ENCODE results near the gene ZNF22.
A peak's percentile ranks its signal among the peaks of the same experiment; 100 is the strongest.

ZNF22 gene

DNA sequence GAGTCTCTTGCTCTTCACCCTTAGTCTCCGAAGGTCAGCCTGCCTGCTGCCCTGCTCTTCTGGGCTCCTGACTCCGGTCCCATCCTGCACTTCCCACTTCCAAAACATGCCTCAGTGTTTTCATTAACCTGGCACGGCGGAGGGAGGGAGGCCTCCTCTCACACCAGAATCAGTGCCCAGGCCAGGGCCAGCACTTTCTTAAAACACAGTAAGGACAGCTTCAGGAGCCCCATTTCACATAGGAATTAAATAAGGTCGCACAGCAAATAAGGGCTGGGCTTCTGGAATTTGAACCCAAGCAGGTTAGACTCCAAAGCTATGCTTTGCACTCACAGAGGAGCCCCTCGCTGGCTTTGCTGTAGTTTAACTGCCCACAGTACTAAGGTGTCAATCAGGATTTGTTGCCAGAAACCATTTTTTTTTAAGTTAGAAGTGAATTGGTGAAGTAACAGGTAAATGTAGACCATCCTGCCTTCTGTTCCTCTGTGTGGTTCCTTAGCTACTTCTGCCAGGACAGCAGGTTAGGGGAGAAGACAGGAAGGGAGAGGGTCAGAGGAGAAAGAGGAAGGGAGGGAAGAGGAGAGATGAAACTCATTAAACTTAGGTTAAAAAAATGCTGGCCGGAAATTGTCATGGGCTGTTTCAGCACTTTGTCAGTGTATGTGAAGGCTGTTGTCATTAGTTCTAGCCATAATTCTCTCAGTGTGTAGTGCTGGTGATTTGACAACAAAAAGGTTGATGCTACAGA, 40.1 kb upstream of the ZNF22 start:
- Mint-ChIP-seq H3K27me3 (no peaks in the 10 kb centered on the region), H3K27ac (no peak overlapping the region), H3K9me3 (peaks cover 2% of the 10 kb centered on the region), H3K4me3 (peak overlapping the region; percentile 84), H3K4me1 (peaks cover 40% of the 10 kb centered on the region), H3K36me3 (peaks cover 16% of the 10 kb centered on the region)
- ATAC-seq (ENCODE audit: low read depth), result no peak
- no peak for DNase-seq (ENCODE audit: low spot score in 2 of 2)

DNA sequence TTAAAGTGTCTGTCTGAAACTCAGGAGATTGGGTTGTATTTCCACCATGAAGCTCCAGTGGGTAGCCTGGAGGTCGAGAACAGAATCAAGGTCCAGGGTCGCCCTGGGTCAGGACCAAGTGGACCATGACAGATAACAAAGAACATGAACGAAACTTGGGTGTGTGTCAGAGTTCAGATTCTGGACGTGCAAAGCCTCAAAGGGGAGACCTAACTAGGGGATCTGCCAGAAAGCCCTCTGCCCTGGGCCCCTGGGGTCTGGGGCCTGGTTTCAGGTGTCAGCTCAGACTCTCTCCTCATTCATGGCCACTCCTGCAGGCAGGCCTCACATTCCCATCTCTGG, 39.5 kb upstream of the ZNF22 start:
- Mint-ChIP-seq H3K36me3 (peaks cover 11% of the 10 kb centered on the region), H3K27ac (no peak overlapping the region)

DNA sequence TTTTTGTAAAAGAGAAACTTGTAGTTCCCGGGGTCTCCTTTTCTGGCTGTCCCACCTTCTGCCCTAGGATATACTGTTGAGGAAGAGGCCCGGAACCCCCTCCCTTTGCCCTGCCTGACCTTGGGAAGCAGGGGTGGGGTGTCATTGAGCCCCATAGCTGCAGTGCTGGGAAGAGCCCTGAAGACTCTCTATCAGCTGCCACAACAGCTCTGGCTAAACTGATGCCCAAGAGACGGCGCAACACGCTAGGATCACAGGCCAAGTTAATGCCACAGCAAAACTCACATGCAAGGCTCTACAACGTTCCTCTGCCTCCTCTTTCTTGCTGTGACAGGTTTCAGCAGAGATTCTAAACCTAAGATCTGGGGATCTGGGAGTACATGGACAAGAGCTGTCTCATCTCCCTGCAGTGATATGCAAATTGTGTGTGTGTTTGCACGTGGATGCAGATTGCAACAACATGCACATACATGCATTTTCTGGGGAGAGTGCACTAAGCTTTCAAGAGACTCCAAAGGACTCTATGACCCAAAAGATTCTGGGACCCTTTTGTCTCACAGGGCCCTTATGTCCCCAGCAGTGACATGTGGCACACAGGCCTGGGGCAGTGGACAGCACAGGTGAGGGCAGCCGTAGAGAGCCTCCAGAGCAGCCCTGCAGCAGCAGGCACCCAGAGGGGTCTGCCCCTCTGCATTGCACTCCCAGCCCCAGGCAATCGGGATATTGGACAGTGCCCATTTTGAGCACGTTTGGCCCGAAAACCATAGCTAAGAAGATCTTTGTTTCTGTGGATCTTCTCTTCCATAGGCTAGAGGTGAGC, 38.6 kb upstream of the ZNF22 start:
- no peak for DNase-seq (ENCODE audit: low spot score in 2 of 2)
- Mint-ChIP-seq H3K4me3 (peak overlapping the region; percentile 57), H3K27me3 (no peaks in the 10 kb centered on the region), H3K9me3 (peaks cover 2% of the 10 kb centered on the region), H3K4me1 (peaks cover 45% of the 10 kb centered on the region), H3K36me3 (peaks cover 3% of the 10 kb centered on the region), H3K27ac (no peak overlapping the region)
- no peak for ATAC-seq (ENCODE audit: low read depth)

More for the DNA sequence above, 39.5 kb upstream of the ZNF22 start:
- Mint-ChIP-seq H3K4me1 (peaks cover 44% of the 10 kb centered on the region), H3K9me3 (peaks cover 2% of the 10 kb centered on the region), H3K4me3 (no peak overlapping the region), H3K27me3 (no peaks in the 10 kb centered on the region)
- DNase-seq (ENCODE audit: low spot score in 2 of 2) (no peak), ATAC-seq (ENCODE audit: low read depth) (no peak)

DNA sequence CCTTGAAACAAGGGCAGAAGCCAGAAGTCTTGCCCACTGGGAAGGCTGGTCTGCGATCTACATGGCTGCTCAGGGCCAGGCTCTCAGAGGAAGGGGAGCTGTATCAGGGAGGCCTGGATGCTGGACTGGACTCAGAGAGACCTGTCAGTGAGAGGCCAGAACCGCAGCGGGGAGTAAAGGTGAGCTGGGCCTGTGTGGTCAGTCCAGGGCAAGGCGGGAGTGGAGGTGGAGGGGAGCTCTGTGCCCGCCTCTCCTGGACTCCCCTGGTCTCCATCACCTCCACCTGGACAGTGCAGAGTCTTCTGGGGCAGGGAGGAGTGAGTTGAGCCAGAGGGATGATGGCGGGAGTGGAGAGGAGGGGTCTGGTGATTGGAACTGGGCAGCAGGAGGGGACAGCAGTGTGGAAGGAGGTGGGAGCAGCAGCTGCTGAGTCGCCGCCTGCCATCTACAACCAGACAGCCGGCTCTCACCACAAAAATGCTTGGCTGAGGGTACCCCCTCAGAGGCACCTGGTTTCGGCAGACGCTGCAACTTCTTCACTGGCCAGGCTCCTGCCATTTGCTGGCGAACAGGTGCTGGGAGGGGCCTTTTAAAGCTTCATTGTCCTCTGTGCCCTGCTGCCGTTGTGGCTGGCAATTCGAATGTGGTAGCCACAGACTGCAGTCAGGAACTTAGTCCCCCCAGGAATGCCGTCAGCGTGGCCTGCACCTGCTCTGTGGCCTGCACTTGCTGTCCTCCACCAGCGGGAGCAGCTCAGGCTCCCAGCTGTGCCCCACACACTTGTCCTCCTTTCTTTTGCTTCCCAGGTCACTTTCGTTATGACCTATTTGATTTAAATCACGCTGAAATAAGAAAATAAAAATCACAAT, 37.6 kb upstream of the ZNF22 start:
- no peaks in the 10 kb centered on the region for H3K36me3 Mint-ChIP-seq
- no peaks in the 10 kb centered on the region for H3K9me3 Mint-ChIP-seq
- H3K27me3 Mint-ChIP-seq, result no peaks in the 10 kb centered on the region
- peak overlapping the region; percentile 57 for H3K4me3 Mint-ChIP-seq
- no peak for DNase-seq (ENCODE audit: low spot score in 2 of 2)
- H3K4me1 Mint-ChIP-seq, result peaks cover 45% of the 10 kb centered on the region
- ATAC-seq (ENCODE audit: low read depth), result peak; percentile 27
- peak overlapping the region; percentile 50 for H3K27ac Mint-ChIP-seq

DNA sequence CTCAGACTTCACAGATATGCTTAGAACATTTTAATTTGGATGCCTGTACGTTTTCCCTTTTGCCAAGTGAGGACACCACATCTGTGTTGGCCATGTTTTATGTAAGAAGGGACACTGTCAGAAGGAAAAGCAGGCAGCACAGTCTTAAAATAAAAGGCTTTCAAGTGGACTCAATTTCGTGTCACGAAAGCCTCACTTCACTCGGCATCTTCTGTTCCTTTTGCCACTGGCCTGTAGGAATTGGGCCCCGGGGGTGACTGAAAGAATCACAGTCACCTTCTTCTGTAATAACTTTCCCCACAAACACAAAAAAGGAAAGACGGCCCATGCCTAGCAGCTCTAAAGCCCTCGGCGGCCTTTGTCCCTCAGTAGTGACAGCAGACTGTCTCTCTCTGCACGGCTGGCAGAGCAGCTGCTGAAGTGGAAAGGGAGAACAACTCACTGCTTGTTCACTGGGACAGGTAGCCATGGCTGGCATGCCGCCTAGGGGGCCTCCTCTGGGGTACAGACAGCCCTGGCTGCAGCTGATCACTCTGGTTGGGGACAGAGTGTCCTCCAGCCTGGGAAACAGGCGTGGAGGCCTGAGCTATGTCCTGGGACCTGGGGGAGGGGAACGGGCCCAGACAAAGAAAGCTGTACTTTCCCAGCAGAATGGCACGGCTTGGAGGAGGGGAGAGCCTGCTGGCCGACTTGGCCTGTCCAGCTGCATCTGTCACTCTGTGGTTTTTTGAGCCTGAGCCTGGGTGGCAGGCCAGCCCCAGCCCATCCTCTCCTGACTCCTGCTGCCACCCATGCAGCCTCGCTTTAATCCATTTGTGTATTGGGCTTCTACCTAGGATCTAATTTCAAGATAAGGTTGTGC, 36.7 kb upstream of the ZNF22 start:
- no peaks in the 10 kb centered on the region for H3K27me3 Mint-ChIP-seq
- DNase-seq (ENCODE audit: low spot score in 2 of 2) (no peak), ATAC-seq (ENCODE audit: low read depth) (no peak)
- no peaks in the 10 kb centered on the region for H3K36me3 Mint-ChIP-seq
- H3K4me1 Mint-ChIP-seq, result peaks cover 52% of the 10 kb centered on the region
- no peaks in the 10 kb centered on the region for H3K9me3 Mint-ChIP-seq
- peak overlapping the region; percentile 50 for H3K27ac Mint-ChIP-seq
- H3K4me3 Mint-ChIP-seq, result peak overlapping the region; percentile 57

DNA sequence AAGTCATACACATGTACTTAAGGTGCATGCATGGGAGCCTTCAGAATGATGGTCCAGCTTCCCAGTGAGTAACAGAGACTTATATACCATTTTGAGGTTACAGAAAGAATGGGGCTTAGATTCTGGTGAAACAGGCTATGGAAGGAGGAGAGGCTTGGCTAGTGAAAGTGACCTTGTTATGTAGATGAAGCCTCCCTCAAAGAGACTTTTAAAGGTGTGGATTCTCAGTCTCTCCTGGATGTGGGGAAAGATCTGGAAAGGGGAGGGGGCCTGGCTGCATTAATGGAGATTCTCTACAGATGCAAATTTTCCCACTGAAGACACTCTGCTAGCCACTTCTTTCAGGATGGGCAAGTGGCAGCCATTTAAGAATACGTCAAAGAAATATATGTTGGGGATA, 35.6 kb upstream of the ZNF22 start:
- Mint-ChIP-seq H3K27me3 (no peaks in the 10 kb centered on the region), H3K9me3 (no peaks in the 10 kb centered on the region), H3K4me1 (peaks cover 54% of the 10 kb centered on the region), H3K27ac (no peak overlapping the region), H3K4me3 (no peak overlapping the region), H3K36me3 (no peaks in the 10 kb centered on the region)
- DNase-seq (ENCODE audit: low spot score in 2 of 2), result no peak
- ATAC-seq (ENCODE audit: low read depth), result no peak

DNA sequence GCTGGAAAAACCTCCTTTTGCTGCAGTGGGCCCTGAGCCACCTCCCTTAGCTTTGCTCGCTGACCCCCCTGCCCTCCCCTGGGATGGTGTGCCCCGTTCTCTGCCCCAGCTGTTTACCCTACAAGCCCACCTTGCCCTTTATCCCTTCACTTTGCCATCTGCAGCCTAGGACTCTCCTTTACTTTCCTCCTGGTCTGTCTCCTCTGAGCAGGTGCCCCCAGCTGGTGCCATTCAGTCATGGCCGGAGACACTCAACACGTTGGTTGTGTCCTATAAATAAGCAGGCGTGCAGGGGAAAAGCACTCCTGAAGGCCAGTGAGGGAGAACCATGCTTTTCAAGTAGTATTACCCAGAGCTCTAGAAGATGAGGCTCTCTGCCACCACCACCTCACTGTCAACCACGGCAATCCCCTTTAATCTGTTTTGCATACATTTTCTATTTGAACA, 35.0 kb upstream of the ZNF22 start:
- H3K4me3 Mint-ChIP-seq, result peak overlapping the region; percentile 32
- no peaks in the 10 kb centered on the region for H3K27me3 Mint-ChIP-seq
- H3K9me3 Mint-ChIP-seq, result no peaks in the 10 kb centered on the region
- H3K36me3 Mint-ChIP-seq, result no peaks in the 10 kb centered on the region
- H3K4me1 Mint-ChIP-seq, result peaks cover 51% of the 10 kb centered on the region
- DNase-seq (ENCODE audit: low spot score in 2 of 2) (no peak), ATAC-seq (ENCODE audit: low read depth) (peak; percentile 38)
- peak overlapping the region; percentile 60 for H3K27ac Mint-ChIP-seq

DNA sequence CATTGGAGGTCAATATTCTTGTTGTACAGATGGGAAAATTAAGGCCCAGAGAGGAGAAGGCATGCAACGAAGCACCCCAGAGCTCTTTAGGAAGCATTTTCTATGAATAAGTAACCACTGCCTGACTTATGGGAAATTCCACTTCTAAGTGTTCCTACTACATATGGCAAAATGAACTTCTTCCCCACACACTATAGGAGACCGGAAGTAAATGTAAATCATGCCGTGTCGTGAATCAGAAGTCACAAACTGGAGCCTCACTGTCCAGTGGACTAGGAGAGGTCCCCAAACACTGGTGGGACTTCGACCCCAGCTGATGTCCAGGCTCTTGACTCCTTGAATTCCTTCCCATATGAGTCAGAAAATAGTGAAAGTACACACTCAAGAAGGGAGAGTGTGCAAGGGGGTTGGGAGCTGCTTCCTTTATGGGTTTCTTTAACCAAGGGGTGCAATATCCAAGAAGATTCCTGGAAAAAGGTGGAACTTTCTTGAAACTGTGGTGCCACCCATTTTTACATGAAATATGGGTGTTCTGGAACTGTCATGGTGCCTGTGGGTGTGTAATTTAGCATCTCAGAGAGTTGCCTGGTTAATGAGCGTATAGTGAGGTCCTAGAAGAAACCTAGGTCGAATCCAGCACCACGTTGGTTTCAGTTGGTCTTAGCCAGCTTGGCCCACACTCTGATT, 34.5 kb upstream of the ZNF22 start:
- ATAC-seq (ENCODE audit: low read depth) (no peak), DNase-seq (ENCODE audit: low spot score in 2 of 2) (no peak)
- H3K4me1 Mint-ChIP-seq, result peaks cover 51% of the 10 kb centered on the region
- peak overlapping the region; percentile 60 for H3K27ac Mint-ChIP-seq
- no peaks in the 10 kb centered on the region for H3K9me3 Mint-ChIP-seq
- H3K27me3 Mint-ChIP-seq, result no peaks in the 10 kb centered on the region
- no peaks in the 10 kb centered on the region for H3K36me3 Mint-ChIP-seq
- peak overlapping the region; percentile 12 for H3K4me3 Mint-ChIP-seq

DNA sequence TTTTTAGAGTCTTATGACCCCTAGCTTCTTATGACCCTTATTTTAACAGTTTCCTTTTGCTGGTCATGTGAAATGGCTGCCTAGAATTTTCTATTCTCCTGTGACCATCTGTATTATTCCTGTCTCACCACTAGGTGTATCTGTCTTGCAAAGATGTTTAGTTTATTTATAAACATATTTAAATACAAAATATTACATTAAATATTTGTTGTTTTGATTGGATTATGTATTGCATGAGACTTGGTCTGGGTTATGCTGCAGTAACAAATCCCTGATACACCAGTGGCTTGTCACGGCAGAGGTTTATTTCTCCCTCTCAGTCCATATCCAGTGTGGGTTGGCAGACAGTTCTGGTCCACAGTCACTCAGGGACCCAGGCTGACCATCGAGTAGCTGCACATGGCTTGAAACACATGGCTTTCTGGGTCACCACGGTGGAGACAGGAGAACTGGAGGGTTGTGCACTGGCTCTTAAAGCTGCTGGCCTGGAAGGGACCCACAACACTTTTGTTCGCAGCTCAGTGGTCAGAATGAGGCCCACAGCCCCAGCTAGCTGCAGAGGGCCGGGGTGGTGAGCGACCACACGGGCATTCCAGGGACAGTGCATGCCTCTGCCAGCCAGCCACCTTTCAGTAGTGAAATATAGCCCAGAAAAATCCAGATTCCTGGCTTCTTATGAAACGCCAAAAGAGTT, 33.8 kb upstream of the ZNF22 start:
- no peaks in the 10 kb centered on the region for H3K27me3 Mint-ChIP-seq
- H3K36me3 Mint-ChIP-seq, result no peaks in the 10 kb centered on the region
- no peak for ATAC-seq (ENCODE audit: low read depth)
- DNase-seq (ENCODE audit: low spot score in 2 of 2), result no peak
- H3K9me3 Mint-ChIP-seq, result no peaks in the 10 kb centered on the region
- no peak overlapping the region for H3K27ac Mint-ChIP-seq
- peaks cover 51% of the 10 kb centered on the region for H3K4me1 Mint-ChIP-seq
- no peak overlapping the region for H3K4me3 Mint-ChIP-seq

DNA sequence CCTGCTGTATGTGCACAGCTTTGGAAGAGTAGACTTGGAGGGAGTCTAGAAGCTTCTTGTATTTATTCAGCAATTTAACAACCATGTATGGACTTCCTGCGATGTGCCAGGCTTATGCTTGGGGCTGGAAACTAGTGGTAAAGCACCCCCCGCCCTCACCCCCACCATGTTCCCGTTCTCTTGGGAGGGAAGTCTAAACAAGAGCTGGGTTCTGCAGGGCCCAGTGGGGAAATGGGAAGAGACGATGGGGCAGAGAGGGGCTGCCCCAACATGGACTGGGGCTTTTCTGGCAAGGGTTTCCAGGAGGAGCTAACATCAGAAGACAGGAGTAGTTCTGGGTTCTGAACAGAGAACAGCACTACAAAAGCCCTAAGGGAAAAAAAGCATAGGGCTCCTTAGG, 33.1 kb upstream of the ZNF22 start:
- H3K27ac Mint-ChIP-seq, result no peak overlapping the region
- H3K4me1 Mint-ChIP-seq, result peaks cover 47% of the 10 kb centered on the region
- H3K27me3 Mint-ChIP-seq, result no peaks in the 10 kb centered on the region
- DNase-seq (ENCODE audit: low spot score in 2 of 2), result no peak
- no peak for ATAC-seq (ENCODE audit: low read depth)
- no peak overlapping the region for H3K4me3 Mint-ChIP-seq
- H3K9me3 Mint-ChIP-seq, result no peaks in the 10 kb centered on the region
- H3K36me3 Mint-ChIP-seq, result no peaks in the 10 kb centered on the region

DNA sequence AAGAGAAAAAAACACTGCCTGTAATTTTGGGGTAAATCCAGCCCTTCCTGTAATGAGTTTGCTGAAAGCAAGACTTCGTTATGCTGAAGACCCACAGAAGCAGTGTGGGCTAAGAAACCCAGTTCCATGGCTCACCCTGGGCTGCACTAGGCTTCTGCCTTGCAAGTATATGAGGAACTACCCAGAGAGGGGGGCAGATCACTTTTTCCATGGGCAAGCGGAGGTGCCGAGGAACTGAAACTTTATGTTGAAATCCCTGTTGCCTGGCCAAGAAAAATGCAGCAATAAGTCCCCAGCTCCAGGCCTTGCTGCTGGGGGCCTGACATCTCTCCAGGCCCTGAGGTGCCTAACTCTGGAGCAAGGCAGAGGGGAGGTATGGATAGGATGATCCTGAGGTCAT, 32.6 kb upstream of the ZNF22 start:
- no peak for DNase-seq (ENCODE audit: low spot score in 2 of 2)
- Mint-ChIP-seq H3K27me3 (no peaks in the 10 kb centered on the region), H3K36me3 (no peaks in the 10 kb centered on the region), H3K27ac (no peak overlapping the region), H3K4me3 (no peak overlapping the region), H3K9me3 (no peaks in the 10 kb centered on the region), H3K4me1 (peaks cover 45% of the 10 kb centered on the region)
- peak; percentile 54 for ATAC-seq (ENCODE audit: low read depth)

DNA sequence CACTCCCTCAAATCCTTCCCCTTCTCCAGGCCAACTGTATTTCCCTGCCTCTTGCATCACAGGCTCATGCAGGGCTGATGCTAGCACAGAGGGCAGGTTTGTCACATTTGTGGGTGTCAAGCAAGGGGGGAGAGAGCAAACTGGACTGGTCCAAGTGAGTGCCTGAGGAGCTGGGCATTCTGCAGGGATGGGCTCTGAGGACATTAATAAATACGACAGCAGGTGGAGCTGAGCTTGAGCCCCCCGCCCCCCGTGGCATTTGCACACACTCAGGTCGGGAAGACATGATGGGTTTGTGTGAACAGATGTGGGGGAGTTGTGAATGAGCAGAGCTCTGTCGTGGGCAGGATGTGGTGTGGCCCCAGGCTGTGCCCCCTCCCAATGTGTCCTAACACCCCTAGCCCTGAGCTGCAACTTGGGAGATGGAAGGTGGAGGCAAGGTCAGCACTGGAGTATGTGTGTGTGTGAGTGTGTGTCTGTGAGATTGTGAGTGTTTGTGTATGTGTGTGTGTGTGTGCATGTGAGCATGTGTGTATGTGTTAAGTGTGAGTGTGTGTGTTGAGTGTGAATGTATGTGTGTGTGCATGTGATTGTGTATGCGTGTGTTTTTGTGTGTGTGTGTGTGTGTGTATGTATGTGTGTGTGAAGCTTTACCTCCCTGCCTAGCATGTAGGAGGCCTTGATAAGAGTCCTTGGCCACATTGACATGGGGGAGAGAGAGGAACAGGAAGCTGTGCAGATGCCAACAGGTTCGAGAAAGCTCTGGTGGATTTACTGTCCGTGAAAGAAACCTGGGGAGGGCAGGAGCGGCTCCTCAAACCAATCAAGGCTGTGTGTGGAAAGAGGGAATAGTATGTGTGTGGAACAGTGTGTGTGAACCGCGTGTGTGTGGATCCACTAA, 32.0 kb upstream of the ZNF22 start:
- peaks cover 45% of the 10 kb centered on the region for H3K4me1 Mint-ChIP-seq
- no peaks in the 10 kb centered on the region for H3K27me3 Mint-ChIP-seq
- H3K4me3 Mint-ChIP-seq, result no peak overlapping the region
- H3K27ac Mint-ChIP-seq, result no peak overlapping the region
- H3K36me3 Mint-ChIP-seq, result no peaks in the 10 kb centered on the region
- ATAC-seq (ENCODE audit: low read depth) (no peak), DNase-seq (ENCODE audit: low spot score in 2 of 2) (no peak)
- no peaks in the 10 kb centered on the region for H3K9me3 Mint-ChIP-seq
